ENCODE data around the gene SCYL2.
"Not testable (repeated sequence)": the region's sequence is repeated elsewhere in the genome, so short reads cannot be mapped to it uniquely, and the experiment has no call there.

SCYL2 gene

DNA sequence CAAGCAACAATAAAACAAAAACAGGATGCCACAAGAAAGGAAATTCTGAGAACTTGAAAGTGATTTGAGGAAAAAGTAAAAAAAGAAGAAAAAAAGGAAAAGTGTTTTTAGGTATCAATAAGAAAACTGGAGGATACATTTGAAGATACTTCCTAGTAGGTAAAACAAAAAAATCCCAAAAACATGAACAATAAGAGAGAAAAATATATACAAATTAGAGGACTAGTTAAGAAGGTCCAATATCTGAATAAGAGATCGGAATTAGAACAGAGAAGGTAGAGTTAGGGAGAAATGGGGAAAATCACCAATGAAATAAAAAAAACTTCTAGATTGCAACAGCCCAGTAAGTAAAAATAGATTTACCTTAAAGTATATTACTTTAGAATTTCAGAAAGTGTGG, 8.8 kb upstream of the SCYL2 start:
- TF ChIP-seq ZFP3 (CRISPR knock-in tag; IDR thresholded peaks at IDR 0.05): no peak
- TF ChIP-seq, protein P1, sequence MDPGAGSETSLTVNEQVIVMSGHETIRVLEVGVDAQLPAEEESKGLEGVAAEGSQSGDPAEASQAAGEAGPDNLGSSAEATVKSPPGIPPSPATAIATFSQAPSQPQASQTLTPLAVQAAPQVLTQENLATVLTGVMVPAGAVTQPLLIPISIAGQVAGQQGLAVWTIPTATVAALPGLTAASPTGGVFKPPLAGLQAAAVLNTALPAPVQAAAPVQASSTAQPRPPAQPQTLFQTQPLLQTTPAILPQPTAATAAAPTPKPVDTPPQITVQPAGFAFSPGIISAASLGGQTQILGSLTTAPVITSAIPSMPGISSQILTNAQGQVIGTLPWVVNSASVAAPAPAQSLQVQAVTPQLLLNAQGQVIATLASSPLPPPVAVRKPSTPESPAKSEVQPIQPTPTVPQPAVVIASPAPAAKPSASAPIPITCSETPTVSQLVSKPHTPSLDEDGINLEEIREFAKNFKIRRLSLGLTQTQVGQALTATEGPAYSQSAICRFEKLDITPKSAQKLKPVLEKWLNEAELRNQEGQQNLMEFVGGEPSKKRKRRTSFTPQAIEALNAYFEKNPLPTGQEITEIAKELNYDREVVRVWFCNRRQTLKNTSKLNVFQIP (CRISPR knock-in tag; IDR thresholded peaks at IDR 0.05; ENCODE audit: borderline replicate concordance, low read depth): no peak
- no peak for TF ChIP-seq ZFP30 (CRISPR knock-in tag; IDR thresholded peaks at IDR 0.05)
- TF ChIP-seq, protein P2, sequence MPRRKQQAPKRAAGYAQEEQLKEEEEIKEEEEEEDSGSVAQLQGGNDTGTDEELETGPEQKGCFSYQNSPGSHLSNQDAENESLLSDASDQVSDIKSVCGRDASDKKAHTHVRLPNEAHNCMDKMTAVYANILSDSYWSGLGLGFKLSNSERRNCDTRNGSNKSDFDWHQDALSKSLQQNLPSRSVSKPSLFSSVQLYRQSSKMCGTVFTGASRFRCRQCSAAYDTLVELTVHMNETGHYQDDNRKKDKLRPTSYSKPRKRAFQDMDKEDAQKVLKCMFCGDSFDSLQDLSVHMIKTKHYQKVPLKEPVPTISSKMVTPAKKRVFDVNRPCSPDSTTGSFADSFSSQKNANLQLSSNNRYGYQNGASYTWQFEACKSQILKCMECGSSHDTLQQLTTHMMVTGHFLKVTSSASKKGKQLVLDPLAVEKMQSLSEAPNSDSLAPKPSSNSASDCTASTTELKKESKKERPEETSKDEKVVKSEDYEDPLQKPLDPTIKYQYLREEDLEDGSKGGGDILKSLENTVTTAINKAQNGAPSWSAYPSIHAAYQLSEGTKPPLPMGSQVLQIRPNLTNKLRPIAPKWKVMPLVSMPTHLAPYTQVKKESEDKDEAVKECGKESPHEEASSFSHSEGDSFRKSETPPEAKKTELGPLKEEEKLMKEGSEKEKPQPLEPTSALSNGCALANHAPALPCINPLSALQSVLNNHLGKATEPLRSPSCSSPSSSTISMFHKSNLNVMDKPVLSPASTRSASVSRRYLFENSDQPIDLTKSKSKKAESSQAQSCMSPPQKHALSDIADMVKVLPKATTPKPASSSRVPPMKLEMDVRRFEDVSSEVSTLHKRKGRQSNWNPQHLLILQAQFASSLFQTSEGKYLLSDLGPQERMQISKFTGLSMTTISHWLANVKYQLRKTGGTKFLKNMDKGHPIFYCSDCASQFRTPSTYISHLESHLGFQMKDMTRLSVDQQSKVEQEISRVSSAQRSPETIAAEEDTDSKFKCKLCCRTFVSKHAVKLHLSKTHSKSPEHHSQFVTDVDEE (CRISPR knock-in tag; IDR thresholded peaks at IDR 0.05): no peak
- TF ChIP-seq ZC3H10 (CRISPR knock-in tag; IDR thresholded peaks at IDR 0.05): no peak
- TF ChIP-seq BACH2 (CRISPR knock-in tag; IDR thresholded peaks at IDR 0.05; ENCODE audit: borderline replicate concordance): no peak
- TF ChIP-seq RARB (CRISPR knock-in tag; IDR thresholded peaks at IDR 0.05): no peak
- no peak for ATAC-seq

DNA sequence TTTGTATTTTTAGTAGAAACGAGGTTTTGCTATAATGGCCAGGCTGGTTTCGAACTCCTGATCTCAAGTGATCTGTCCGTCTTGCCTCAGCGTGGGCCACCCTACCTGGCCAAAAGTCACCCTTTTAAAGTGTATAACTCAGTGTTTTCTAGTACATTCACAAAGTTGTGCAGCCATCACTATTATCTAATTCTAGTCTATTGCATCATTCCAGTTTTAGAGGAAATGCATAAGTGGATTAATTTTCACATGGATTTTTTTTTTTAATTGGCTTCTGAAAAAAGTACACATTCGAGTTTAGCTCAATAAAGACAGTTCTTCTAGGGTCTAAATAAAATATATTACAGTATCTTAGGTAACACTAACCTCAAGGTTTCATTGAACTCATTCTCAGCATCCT, 3.8 kb upstream of the SCYL2 start:
- no peak for ATAC-seq
- TF ChIP-seq, protein P3, sequence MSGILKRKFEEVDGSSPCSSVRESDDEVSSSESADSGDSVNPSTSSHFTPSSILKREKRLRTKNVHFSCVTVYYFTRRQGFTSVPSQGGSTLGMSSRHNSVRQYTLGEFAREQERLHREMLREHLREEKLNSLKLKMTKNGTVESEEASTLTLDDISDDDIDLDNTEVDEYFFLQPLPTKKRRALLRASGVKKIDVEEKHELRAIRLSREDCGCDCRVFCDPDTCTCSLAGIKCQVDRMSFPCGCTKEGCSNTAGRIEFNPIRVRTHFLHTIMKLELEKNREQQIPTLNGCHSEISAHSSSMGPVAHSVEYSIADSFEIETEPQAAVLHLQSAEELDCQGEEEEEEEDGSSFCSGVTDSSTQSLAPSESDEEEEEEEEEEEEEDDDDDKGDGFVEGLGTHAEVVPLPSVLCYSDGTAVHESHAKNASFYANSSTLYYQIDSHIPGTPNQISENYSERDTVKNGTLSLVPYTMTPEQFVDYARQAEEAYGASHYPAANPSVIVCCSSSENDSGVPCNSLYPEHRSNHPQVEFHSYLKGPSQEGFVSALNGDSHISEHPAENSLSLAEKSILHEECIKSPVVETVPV (CRISPR knock-in tag; IDR thresholded peaks at IDR 0.05): no peak
- TF ChIP-seq, protein P4, sequence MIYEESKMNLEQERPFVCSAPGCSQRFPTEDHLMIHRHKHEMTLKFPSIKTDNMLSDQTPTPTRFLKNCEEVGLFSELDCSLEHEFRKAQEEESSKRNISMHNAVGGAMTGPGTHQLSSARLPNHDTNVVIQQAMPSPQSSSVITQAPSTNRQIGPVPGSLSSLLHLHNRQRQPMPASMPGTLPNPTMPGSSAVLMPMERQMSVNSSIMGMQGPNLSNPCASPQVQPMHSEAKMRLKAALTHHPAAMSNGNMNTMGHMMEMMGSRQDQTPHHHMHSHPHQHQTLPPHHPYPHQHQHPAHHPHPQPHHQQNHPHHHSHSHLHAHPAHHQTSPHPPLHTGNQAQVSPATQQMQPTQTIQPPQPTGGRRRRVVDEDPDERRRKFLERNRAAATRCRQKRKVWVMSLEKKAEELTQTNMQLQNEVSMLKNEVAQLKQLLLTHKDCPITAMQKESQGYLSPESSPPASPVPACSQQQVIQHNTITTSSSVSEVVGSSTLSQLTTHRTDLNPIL (CRISPR knock-in tag; IDR thresholded peaks at IDR 0.05; ENCODE audit: low read depth): no peak
- TF ChIP-seq TCF4 (CRISPR knock-in tag; IDR thresholded peaks at IDR 0.05; ENCODE audit: borderline replicate concordance) (no peak), CSDC2 (CRISPR knock-in tag; IDR thresholded peaks at IDR 0.05) (no peak), ZNF565 (CRISPR knock-in tag; conservative IDR thresholded peaks at IDR 0.05; ENCODE audit: low read depth) (no peak), ZNF70 (CRISPR knock-in tag; IDR thresholded peaks at IDR 0.05) (no peak), TOX (CRISPR knock-in tag; IDR thresholded peaks at IDR 0.05; ENCODE audit: borderline replicate concordance) (no peak), BACH2 (CRISPR knock-in tag; IDR thresholded peaks at IDR 0.05; ENCODE audit: borderline replicate concordance) (no peak), ZFP30 (CRISPR knock-in tag; IDR thresholded peaks at IDR 0.05) (no peak), OSR1 (CRISPR knock-in tag; IDR thresholded peaks at IDR 0.05) (no peak), RARB (CRISPR knock-in tag; IDR thresholded peaks at IDR 0.05) (no peak), ARNTL (CRISPR knock-in tag; IDR thresholded peaks at IDR 0.05; ENCODE audit: borderline replicate concordance, low read depth) (no peak), ZFP3 (CRISPR knock-in tag; IDR thresholded peaks at IDR 0.05) (no peak), GLIS3 (CRISPR knock-in tag; IDR thresholded peaks at IDR 0.05) (no peak), ZNF8 (CRISPR knock-in tag; IDR thresholded peaks at IDR 0.05) (no peak), ZC3H10 (CRISPR knock-in tag; IDR thresholded peaks at IDR 0.05) (no peak), PPARA (CRISPR knock-in tag; IDR thresholded peaks at IDR 0.05; ENCODE audit: borderline replicate concordance) (no peak)
- TF ChIP-seq, protein P1 (CRISPR knock-in tag; IDR thresholded peaks at IDR 0.05; ENCODE audit: borderline replicate concordance, low read depth): no peak
- TF ChIP-seq, protein P2 (CRISPR knock-in tag; IDR thresholded peaks at IDR 0.05): no peak

DNA sequence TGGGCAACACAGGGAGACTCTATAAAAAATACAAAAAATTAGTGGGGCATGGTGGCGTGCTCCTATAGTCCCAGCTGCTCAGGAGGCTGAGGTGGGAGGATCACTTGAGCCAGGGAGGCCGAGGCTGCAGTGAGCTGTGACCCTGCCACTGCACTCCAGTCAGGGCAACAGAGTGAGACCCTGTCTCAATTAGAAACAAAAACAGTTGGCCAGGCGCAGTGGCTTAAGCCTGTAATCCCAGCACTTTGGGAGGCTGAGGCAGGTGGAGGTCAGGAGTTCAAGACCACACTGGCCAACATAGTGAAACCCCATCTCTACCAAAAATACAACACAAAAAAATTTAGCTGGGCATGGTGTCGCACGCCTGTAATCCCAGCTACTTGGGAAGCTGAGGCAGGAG, 1.9 kb upstream of the SCYL2 start:
- ATAC-seq: not testable (repeated sequence)
